ENCODE results near the gene CETN2.

DNA sequence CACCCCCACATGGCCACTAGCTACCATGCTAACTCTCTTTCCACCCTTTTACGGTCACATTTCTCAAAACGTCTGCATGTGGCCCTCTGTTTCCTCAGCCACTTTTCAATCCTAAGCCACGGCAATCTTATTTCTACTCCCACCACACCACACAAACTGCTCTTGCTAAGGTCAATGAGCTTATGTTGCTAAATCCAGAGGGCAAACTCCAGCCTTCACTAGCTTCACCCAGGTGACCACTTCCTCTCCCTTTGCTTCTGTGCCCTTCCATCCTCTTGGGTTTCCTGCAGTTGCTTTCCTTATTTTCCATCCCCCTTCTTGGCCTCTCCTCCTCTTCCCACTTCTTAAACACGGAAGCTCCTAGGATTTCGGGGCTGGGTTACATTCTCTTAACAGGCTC, 16.5 kb downstream of the CETN2 start:
- TF ChIP-seq POLR2A (IDR thresholded peaks at IDR 0.05) = no peak
- TF ChIP-seq CTCF (IDR thresholded peaks at IDR 0.05) = no peak

Data from testis (tissue), 2 donors.